GM19395 (cell line): Measurements from ENCODE around the gene HSPB9.

Source experiments
- ATAC-seq: cut with Tn5 transposase; IDR thresholded peaks from one replicate; pipeline ENCODE4 v1.9.1; 2021; ENCODE audit warnings: mild to moderate bottlenecking, moderate library complexity; ENCODE audit not compliant: unreplicated experiment

Gene HSPB9

DNA sequence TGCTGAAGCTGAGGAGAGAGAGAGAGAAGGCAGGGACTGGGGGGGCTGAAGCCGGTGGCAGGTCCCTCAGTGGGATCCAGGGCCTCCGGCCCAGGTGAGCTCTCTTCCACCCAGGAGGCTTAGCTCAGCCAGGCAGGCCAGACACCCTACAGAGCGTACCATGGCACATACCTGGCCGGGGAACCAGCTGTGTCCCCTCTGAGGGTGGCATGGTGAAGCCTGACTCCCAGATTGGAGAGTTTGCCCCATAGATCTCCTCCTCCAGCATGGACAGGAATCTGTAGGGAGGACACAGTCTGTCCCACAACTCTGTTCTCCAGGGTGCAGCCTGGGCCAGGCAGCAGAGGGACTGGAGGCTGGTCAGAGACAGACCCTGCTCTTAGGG lies 4.5 kb upstream of the HSPB9 start:
- ATAC-seq = no peak

DNA sequence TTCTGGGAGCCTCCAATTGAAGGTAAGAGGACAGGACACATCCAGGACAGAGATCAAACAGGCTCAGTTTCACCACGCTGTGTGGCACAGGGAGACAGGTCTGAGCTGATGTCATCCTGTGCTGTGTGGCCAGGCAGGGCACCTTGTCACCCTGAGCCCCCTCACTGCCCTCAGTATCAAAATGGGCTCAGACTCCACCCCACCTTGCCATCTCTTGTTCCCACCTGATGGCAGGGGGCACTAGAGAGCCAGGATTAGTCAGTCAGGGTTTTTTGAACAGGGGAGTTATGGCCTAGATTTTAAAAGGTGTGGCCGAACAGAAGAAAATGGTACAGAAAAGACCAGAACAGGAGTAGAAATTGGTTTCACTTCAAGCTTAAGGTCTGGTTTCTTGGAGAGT lies 4.1 kb upstream of the HSPB9 start:
- no peak for ATAC-seq

GRCh38 chr17:42119301-42119700 lies 3.3 kb upstream of the HSPB9 start:
- no peak for ATAC-seq

DNA sequence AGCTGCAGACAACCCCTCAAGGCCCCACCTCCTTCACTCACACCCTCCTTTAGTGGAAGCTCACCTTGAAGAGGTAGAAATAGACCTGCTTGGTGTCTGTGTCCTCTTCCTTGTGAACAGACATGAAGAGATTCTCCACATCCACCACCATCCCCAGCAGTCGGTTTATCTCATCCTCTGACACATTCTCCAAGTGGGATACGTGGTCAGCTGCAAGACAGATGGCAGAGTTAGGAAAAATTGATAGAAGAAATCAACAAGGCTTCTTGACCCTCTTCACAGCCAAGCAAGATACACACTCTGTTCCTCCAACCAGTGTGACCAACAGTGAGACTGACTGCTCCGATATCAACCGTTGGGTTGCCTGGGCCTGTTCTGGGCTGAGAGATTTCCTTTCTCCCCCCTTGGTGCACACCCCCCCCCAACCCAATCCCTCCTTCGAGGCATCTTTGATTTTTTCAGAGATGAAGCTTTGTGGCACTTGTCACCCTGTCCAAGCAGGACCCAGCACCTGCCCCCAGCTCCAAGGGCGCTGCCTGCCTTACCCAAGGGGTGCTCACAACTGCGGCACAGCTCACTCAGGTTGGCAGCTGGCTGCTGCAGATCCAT lies 2.3 kb upstream of the HSPB9 start:
- no peak for ATAC-seq

DNA sequence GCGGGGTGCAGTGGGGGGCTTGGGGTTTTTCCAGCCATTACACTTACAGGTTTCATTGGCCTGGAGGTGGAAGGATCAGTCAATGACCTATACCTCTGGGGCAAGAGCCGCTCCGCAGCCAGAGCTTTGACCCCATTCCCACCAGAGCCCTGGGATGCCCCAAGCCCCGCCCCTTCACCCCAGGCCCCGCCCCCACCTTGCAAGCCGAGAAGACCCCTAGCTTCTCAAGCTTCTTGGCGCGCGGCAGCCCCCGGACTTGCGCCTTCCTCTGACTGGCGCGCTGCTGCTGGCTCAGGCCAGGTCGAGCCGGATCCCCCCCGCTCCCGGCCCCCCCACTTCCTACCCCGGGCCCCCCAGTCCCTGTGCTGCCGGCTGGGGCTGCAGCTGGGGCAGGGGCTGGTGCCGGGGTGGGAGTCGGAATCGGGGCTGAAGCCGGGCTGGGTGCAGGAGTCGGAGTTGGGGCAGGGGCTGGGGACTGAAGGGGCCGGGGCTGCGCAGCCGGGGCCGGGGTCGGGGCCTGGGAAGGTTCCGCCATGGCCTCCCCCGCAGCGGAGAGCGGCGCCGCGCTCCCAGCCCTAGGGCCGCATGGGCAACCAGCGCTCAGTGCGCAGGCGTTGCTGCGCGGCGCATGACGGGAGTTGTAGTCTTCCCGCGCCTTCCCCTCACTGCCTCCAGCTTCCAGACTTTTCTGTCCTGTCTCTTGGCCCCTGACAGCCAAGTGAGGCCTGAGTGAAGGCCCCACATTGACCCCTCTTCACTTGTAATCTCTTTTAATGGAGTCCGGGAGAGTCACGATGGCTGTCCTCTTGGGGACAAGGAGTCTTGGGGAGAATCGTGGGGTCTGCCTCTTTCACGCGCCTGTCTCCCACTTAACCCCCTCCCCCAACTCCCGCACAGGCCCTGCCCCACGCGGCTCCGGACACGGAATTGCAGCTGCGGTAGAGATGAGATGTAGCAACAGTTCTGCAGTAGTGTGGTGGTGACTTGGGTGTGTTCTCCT lies 1.5 kb upstream of the HSPB9 start, which contains the start of gene KAT2A:
Gene KAT2A, minus strand, starts transcription at position 598 of the 1,000 bp plus-strand sequence. Its CDS starts 63 bp downstream, at position 535.
- no peak for ATAC-seq

DNA sequence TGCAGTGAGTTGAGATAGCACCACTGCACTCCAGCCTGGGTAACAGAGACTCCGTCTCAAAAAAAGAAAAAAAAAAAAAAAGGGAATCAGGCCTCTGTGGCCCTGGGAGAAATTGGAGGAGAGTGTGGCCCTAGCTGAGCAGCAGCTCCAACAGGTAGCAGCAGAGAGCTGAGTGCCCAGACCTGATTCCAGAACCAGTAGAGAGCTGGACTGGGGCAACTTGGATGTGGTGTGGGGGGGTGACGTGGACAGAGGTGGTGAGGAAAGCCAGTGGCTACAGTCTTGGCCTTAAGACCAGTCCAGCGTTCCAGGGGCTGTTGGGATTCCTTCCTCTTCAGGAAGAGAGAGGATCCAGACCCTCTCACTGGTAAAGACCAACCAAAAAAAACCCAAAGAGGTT lies 1.7 kb downstream of the HSPB9 start:
- no peak for ATAC-seq

GRCh38 chr17:42125565-42125964 lies 3.0 kb downstream of the HSPB9 start:
- no peak for ATAC-seq

DNA sequence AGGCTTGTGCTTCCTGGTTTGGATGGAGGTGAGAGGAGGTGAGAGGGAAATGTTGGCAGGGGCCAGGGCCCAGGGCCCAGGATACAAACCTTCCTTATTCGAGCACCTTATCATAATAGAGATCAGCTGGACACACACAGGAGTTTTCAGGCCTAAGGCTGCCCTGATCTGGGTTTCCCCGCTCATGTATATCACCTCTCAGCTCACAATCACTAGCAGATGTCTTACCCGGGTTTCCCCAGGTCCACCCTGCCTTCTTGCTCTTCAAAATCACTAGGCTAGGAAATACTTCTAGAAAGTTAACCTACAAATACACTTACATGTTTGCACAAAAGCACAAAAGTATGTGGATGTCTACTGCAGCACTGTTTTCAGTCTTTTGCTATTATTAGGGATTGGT lies 4.2 kb downstream of the HSPB9 start:
- no peak for ATAC-seq

- no peak for ATAC-seq
Observed at GRCh38 chr17:42127414-42127813, 4.8 kb downstream of the HSPB9 start.

DNA sequence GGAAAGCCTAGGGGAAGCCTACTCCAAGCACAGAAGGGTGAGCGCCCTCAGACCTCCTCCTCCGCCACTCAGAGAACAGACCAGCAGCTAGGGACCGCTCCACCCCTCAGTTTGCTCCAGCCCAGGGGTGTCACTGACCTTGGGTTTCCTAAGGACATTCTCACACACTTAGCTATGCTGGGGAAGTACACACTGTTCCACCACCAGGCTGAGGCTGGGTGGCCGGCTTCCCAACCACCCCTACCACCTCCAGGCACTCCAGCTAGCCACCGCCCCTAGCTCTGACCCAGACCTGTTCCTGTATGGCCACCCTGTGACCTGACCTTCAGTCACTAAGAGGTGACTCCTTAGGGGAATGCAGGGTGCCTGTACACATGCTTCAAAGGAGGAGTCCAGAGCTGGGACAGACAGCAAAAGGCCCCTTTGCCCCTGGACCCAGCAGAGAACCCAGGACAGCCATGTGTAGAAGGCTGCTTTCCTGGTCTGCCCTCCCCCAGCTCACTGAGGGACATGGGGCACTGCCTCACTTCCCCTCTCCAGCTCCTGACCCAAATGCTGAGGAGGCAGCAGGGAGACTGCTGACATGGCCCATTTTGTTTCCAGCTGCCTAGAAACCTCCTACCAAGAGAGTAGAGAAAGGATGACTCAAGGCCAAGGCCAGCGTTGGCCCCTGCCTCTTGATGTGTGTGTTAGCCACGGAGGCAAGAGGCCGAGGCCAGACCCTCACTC lies 6.7 kb downstream of the HSPB9 start:
- no peak for ATAC-seq

- ATAC-seq = no peak
Observed at GRCh38 chr17:42130310-42130936, 7.8 kb downstream of the HSPB9 start.

DNA sequence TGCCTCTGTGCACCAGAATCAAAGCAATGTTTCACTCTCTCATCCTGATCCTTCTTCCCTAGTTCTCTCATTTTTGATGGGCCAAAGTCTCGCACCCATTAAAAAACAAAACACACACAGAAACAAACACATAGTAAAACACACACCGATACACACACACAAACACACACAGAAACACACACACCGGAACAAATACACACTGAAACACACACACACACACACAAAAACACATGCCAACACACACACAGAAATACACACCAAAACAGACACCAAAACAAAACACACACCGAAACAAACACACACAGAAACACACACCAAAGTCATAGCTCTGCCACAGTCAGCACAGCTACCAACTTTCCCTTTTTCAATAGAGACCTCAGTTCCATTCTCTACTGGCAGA lies 8.6 kb downstream of the HSPB9 start:
- ATAC-seq = no peak

DNA sequence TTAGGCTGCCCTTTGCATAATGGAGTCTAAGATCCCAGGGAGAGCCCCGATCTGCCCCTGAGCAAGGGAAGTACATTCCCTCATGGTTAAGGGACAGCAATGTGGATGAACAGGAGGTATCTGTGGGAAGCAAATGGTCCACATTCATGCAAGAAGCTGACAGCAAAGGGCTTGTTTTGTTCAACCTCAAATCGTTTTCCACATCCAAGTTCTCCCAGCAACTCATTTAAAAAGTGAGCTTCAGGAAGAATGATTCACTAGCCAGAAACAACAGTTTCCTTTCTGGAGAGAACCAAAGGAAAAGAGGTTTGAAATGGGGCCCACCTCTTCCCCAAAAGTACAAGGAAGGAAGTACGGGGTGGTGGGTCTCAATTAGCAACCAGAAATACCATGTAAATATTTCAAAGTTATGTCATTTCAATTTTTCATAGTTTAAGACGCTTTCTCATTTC lies 9.4 kb downstream of the HSPB9 start:
- no peak for ATAC-seq

GRCh38 chr17:42132941-42133340 lies 10.3 kb downstream of the HSPB9 start:
- ATAC-seq = no peak

DNA sequence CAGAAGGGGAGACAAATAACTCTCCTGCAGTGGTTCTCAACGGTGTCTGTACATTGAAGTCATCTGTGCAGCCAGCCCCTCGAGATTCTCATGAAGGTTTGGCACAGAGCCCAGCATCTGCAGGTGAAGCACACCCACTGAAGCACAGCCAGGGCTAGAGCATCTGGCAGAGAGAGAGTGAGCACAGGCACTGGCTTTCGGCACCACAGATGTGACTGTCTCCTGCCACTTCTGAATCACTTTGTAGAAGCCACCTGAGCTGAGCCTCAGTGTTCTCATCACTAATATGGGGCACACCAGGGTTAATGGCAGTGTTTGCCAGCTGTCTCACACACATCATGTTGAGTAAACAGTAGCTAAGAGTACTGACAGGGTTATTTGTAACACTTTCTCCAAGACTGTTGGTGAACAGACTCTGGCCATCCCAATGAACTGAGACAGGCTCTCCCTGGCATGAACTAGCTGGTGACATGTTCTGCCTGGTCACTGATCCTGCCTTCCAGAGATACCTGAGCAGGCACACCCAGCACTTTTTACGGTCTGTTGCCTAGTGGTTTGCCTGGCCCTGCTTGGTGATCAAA lies 10.9 kb downstream of the HSPB9 start:
- no peak for ATAC-seq

DNA sequence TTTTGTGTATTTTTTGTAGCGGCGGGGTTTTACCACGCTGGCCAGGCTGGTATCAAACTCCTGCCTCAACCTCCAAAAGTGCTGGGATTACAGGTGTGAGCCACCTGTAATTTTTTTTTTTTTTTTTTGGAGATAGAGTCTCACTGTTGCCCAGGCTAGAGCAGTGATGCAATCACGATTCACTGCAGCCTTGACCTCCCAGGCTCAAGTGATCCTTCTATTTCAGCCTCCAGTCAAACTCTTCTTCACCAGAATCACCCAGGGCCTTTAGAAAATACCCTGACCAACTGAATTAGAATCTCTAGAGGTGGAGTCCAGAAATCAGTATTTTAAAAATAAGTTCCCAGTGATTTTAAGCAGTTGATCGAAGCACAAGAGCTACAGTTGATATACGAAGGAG lies 12.5 kb downstream of the HSPB9 start:
- no peak for ATAC-seq

- no peak for ATAC-seq
Observed at GRCh38 chr17:42135664-42136653, 13.4 kb downstream of the HSPB9 start.

DNA sequence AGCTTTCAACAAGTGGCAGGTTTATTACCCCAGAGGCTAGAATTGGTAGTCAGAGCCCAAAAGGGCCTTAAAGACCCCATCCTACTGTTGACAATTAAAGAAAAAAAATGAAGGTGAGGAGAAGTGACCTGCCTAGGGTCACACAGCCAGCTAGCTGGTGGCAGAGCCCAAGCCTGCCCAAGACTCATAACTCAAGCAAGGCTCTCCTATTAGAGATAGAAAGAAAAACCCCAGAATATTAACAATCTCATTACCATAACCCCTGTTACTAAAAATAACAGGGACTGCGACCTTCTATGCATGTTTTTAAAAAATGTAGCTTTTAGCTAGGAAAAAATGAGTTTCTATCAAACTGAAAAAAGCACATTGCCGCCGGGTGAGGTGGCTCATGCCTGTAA lies 14.0 kb downstream of the HSPB9 start:
- no peak for ATAC-seq

DNA sequence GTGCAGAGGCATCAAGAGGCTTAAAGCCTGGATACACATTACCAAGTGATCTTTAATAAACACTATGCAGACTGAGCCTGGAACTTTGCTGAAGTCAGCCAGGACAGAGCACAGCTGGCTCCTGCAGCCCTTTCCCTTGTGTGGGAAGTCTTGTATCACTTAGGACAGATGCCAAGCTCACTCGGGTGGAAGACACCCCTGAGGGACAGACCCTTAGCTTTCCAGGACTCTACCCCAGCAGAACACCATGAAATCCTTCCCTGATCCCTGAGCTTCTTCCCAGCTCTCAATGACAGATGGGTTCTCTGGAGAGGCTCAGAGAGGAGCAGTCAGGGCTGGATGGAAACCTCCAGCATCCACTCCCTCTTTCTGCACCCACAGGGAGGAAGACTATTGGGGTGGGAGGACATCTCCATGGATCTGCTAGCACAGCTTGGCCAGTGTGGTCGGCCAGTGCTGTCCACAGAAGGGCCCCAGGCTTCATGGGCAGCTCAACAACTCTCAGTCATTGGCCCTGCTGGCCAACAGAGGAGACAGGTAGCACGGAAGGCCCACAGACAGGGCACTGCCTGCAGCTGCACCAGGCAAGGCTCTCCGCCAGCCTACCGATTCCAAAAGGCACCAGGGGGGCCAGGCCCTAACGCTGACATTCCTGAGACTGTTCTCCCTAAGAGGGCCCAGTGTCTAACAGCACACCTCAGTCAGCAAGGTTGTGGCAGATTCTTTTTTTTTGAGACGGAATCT lies 16.3 kb downstream of the HSPB9 start:
- no peak for ATAC-seq
